IMR-90 (cell line): ENCODE results near the gene VIT. TPM values are rescaled to one million over a fixed set of nuclear protein-coding genes. Genes with fewer than 3 reads are reported as not detected.

Experiments used
- ATAC-seq: fragments of 200-7000 bp; cut with Tn5 transposase; 2 replicates; pipeline ENCODE4 v1.9.1; 2020; ENCODE audit warnings: low read depth, mild to moderate bottlenecking, moderate library complexity
- BruUV-seq: library from RNA; stranded (reverse); fragments of 400-500 nt; replicated peaks from 2 replicates; lab custom pipeline; 2021; lab: Mats Ljungman, UMichigan
- CTCF ChIA-PET: fragments of 300-600 bp; formaldehyde crosslinking; extraction: SDS; loops from one replicate; lab custom pipeline; 2021; ENCODE audit warnings: antibody characterized with exemption; lab: Yijun Ruan, JAX
- POLR2A ChIA-PET: fragments of 300-600 bp; sonication (Branson Sonifier 250); formaldehyde crosslinking; loops from one replicate; lab custom pipeline; 2022; ENCODE audit warnings: antibody characterized with exemption; ENCODE audit not compliant: unreplicated experiment; lab: Charles Lee
- DNase-seq: peaks from one replicate; pipeline ENCODE4 v3.0.0; 2013
- H2AFZ ChIP-seq: replicated peaks from 2 replicates; pipeline ENCODE3; 2013; ENCODE audit warnings: low read length, mild to moderate bottlenecking; ENCODE audit not compliant: poor library complexity
- H2AK5ac ChIP-seq: 2 replicates; pipeline ENCODE4 v1.6.1; 2013; ENCODE audit warnings: low read depth, low read length, inconsistent platforms
- H2AK9ac ChIP-seq: replicated peaks from 2 replicates; pipeline ENCODE3; 2013; ENCODE audit warnings: mild to moderate bottlenecking, low read depth, low read length, moderate library complexity; ENCODE audit not compliant: poor library complexity
- H2BK120ac ChIP-seq: 2 replicates; pipeline ENCODE4 v1.6.1; 2013; ENCODE audit warnings: low read depth, low read length, inconsistent platforms
- H2BK15ac ChIP-seq: 3 replicates; pipeline ENCODE4 v1.6.1; 2013; ENCODE audit warnings: low read depth, low read length, inconsistent platforms
- H2BK20ac ChIP-seq: 2 replicates; pipeline ENCODE4 v1.6.1; 2013; ENCODE audit warnings: low read depth, mild to moderate bottlenecking, inconsistent platforms, low read length, moderate library complexity
- H2BK5ac ChIP-seq: 2 replicates; pipeline ENCODE4 v1.6.1; 2013; ENCODE audit warnings: mild to moderate bottlenecking, low read depth, low read length, inconsistent platforms; ENCODE audit not compliant: poor library complexity, severe bottlenecking
- H3K14ac ChIP-seq: replicated peaks from 2 replicates; pipeline ENCODE4 v1.6.1; 2013; ENCODE audit warnings: low read depth, low read length, inconsistent platforms
- H3K18ac ChIP-seq: 2 replicates; pipeline ENCODE4 v1.6.1; 2013; ENCODE audit warnings: low read depth, low read length, control low read depth
- H3K23ac ChIP-seq: 2 replicates; pipeline ENCODE4 v1.6.1; 2013; ENCODE audit warnings: low read depth, low read length, inconsistent platforms
- H3K27ac ChIP-seq: 2 replicates; pipeline ENCODE4 v1.5.1; 2013; ENCODE audit warnings: mild to moderate bottlenecking, control low read depth, low read length; ENCODE audit not compliant: insufficient read depth
- H3K27me3 ChIP-seq: 2 replicates; pipeline ENCODE4 v1.6.1; 2013; ENCODE audit warnings: low read length; ENCODE audit not compliant: control insufficient read depth, insufficient read depth
- H3K36me3 ChIP-seq: 2 replicates; pipeline ENCODE4 v1.6.1; 2013; ENCODE audit warnings: low read length, mixed read lengths; ENCODE audit not compliant: control insufficient read depth, insufficient read depth
- H3K4ac ChIP-seq: 2 replicates; pipeline ENCODE4 v1.6.1; 2013; ENCODE audit warnings: low read depth, low read length, inconsistent platforms
- H3K4me1 ChIP-seq: 2 replicates; pipeline ENCODE4 v1.6.1; 2013; ENCODE audit warnings: low read length, mixed read lengths; ENCODE audit not compliant: control insufficient read depth, insufficient read depth
- H3K4me2 ChIP-seq: 2 replicates; pipeline ENCODE4 v1.6.1; 2013; ENCODE audit warnings: low read depth, mild to moderate bottlenecking, control low read depth, low read length, moderate library complexity
- H3K4me3 ChIP-seq: 2 replicates; pipeline ENCODE4 v1.5.1; 2013; ENCODE audit warnings: low read depth, mild to moderate bottlenecking, control low read depth, low read length, moderate library complexity; ENCODE audit not compliant: insufficient read depth
- H3K56ac ChIP-seq: 2 replicates; pipeline ENCODE4 v1.6.1; 2013; ENCODE audit warnings: low read length, inconsistent platforms; ENCODE audit not compliant: insufficient read depth; ENCODE audit errors: extremely low read depth
- H3K79me1 ChIP-seq, 2 experiments: 2 replicates each; pipeline ENCODE4 v1.6.1; 2013; ENCODE audit warnings: low read length in 2 of 2, inconsistent platforms in 1 of 2, low read depth in 1 of 2
- H3K9ac ChIP-seq: 2 replicates; pipeline ENCODE4 v1.6.1; 2013; ENCODE audit warnings: low read depth, low read length, control low read depth
- H3K9me1 ChIP-seq: 2 replicates; pipeline ENCODE4 v1.6.1; 2013; ENCODE audit warnings: low read length, inconsistent platforms; ENCODE audit not compliant: insufficient read depth
- H3K9me3 ChIP-seq: 2 replicates; pipeline ENCODE4 v1.6.1; 2013; ENCODE audit warnings: low read length; ENCODE audit not compliant: control insufficient read depth, insufficient read depth
- H4K20me1 ChIP-seq: 2 replicates; pipeline ENCODE4 v1.6.1; 2013; ENCODE audit warnings: low read length, inconsistent platforms; ENCODE audit not compliant: insufficient read depth
- H4K5ac ChIP-seq: 2 replicates; pipeline ENCODE4 v1.6.1; 2013; ENCODE audit warnings: mild to moderate bottlenecking, low read depth, low read length, control low read depth
- H4K8ac ChIP-seq, 2 experiments: 2 replicates each; pipeline ENCODE4 v1.6.1; 2013; ENCODE audit warnings: low read depth in 2 of 2, low read length in 2 of 2, control low read depth in 1 of 2, inconsistent platforms in 1 of 2
- H4K91ac ChIP-seq: 2 replicates; pipeline ENCODE4 v1.6.1; 2013; ENCODE audit warnings: low read depth, low read length, inconsistent platforms; ENCODE audit not compliant: insufficient read depth
- BHLHE40 ChIP-seq: fragments of 150-350 bp; IDR thresholded peaks from 2 replicates; pipeline ENCODE4 v1.6.1; 2016; ENCODE audit warnings: mild to moderate bottlenecking, low read depth, low read length
- CHD1 ChIP-seq: IDR thresholded peaks from 2 replicates; pipeline ENCODE4 v1.6.1; 2012; ENCODE audit warnings: low read depth, low read length, improper control_type of control experiment
- FOS ChIP-seq: fragments of 150-350 bp; IDR thresholded peaks from 2 replicates; pipeline ENCODE4 v1.6.1; 2016; ENCODE audit warnings: low read depth, low read length
- MAFK ChIP-seq: IDR thresholded peaks from 2 replicates; pipeline ENCODE4 v1.6.1; 2012; ENCODE audit warnings: low read depth, low read length, improper control_type of control experiment
- MXI1 ChIP-seq: IDR thresholded peaks from 2 replicates; pipeline ENCODE4 v1.6.1; 2012; ENCODE audit warnings: low read depth, mild to moderate bottlenecking, low read length, moderate library complexity, borderline replicate concordance
- RAD21 ChIP-seq: IDR thresholded peaks from 2 replicates; pipeline ENCODE4 v1.6.1; 2012; ENCODE audit warnings: low read length, improper control_type of control experiment
- SMC3 ChIP-seq: fragments of 150-350 bp; IDR thresholded peaks from 2 replicates; pipeline ENCODE4 v1.6.1; 2016; ENCODE audit warnings: low read depth, mild to moderate bottlenecking, antibody characterized with exemption, low read length, moderate library complexity
- USF2 ChIP-seq: fragments of 150-350 bp; IDR thresholded peaks from 2 replicates; pipeline ENCODE4 v1.6.1; 2017; ENCODE audit warnings: mild to moderate bottlenecking, antibody characterized with exemption, low read length, low read depth
- WGBS, 2 experiments: methylation state at CpG; one replicate each; pipeline versions ENCODE4 v1.1.5 to v1.1.7; 2013; ENCODE audit warnings: missing lambda C conversion rate in 2 of 2; ENCODE audit not compliant: insufficient read length in 1 of 2; ENCODE audit errors: extremely low coverage in 2 of 2; 5-methylcytosine and 5-hydroxymethylcytosine counted together
- dilution Hi-C: fragments of 300-500 bp; cut with HindIII; formaldehyde crosslinking; loops from one replicate; pipeline ENCODE4 v1.14.3; 2018; ENCODE audit warnings: low sequenced_read_pairs; ENCODE audit not compliant: unreplicated experiment
- in situ Hi-C: fragments of 300-500 bp; cut with MboI; formaldehyde crosslinking; loops from 3 replicates; pipeline ENCODE4 v1.14.3; 2019; ENCODE audit warnings: low sequenced_read_pairs, inconsistent platforms, mixed read lengths
- intact Hi-C: fragments of 100-400 bp; cut with micrococcal nuclease; formaldehyde crosslinking; loops from 2 replicates; pipeline ENCODE4 v1.10.0; 2022
- polyA plus RNA-seq, 3 experiments: library from polyadenylated mRNA; depleted of rRNA; stranded (reverse); fragments of >200 nt; gene quantifications; 2 replicates each; pipeline ENCODE4 v1.2.3, GENCODE V29; 2012; ENCODE audit warnings: low replicate concordance in 1 of 3
- total RNA-seq: library from RNA; depleted of rRNA; stranded (reverse); fragments of >200 nt; gene quantifications from 2 replicates; pipeline ENCODE4 v1.2.3, GENCODE V29; 2012

VIT gene
- total and polyA plus RNA-seq, 2 of the 4 experiments (the other 2 are of a cell fraction): under 0.01 TPM; not detected in 1

GRCh38 chr2:36807223-36807886 is 110.8 kb downstream of the VIT start:
- Histone ChIP-seq H3K18ac (no peak overlapping the region), H3K14ac (no peak overlapping the region), H2BK5ac (no peak overlapping the region), H3K56ac (no peak overlapping the region), H2AK5ac (no peak overlapping the region), H2BK15ac (no peak overlapping the region), H4K91ac (no peak overlapping the region), H2BK120ac (no peak overlapping the region), H3K9ac (no peak overlapping the region), H2AFZ (no peak overlapping the region), H3K27me3 (peaks cover 10% of the 10 kb centered on the region), H3K4ac (no peak overlapping the region), H3K4me3 (no peak overlapping the region), H3K27ac (no peak overlapping the region), H3K9me1 (no peaks in the 10 kb centered on the region), H3K23ac (no peak overlapping the region), H2BK20ac (no peak overlapping the region), H4K8ac (no peak overlapping the region), H3K36me3 (no peaks in the 10 kb centered on the region), H3K79me1 (no peaks in the 10 kb centered on the region), H3K4me1 (no peaks in the 10 kb centered on the region), H4K5ac (no peak overlapping the region), H2AK9ac (no peak overlapping the region), H4K20me1 (no peaks in the 10 kb centered on the region), H3K9me3 (no peaks in the 10 kb centered on the region), H3K4me2 (no peak overlapping the region)
- no peak for ATAC-seq
- no peak for DNase-seq
- dilution Hi-C loops: no loop called here
- BruUV-seq: no TSS peak
- ChIA-PET POLR2A (no interaction called here), CTCF (no interaction called here)
- WGBS, 2 experiments: 59% methylated on average over 2 of the region's 5 CpGs; no CpG with 5 or more reads in 1 of the 2 experiments
- no peak for TF ChIP-seq RAD21
- TF ChIP-seq MXI1: no peak
- no peak for TF ChIP-seq FOS
- no peak for TF ChIP-seq USF2
- TF ChIP-seq CHD1: no peak
- no peak for TF ChIP-seq MAFK
- TF ChIP-seq BHLHE40: no peak
- TF ChIP-seq SMC3: no peak
- intact Hi-C loops: no loop called here
- in situ Hi-C loops: no loop called here
